A549 (cell line): ENCODE measurements around the gene ADGRD1. TPM values are rescaled to one million over a fixed set of nuclear protein-coding genes. Genes with fewer than 3 reads are reported as not detected.

ENCODE experiments used
- ATAC-seq, 2 experiments: fragments of 200-7000 bp in 1 of 2; fragments of >200 bp in 1 of 2; cut with Nextera tagmentation in 1 of 2; cut with Tn5 transposase in 1 of 2; 3 replicates each; pipeline versions ENCODE4 v1.8.0 to v1.9.1; 2018 to 2020; ENCODE audit warnings: mild to moderate bottlenecking in 1 of 2, moderate library complexity in 1 of 2
- CTCF ChIA-PET: fragments of 300-600 bp; sonication (Branson Sonifier 250); formaldehyde crosslinking; extraction: SDS; loops from one replicate; lab custom pipeline; 2021; ENCODE audit warnings: antibody characterized with exemption, inconsistent platforms; lab: Yijun Ruan, JAX
- POLR2A ChIA-PET: fragments of 350-600 bp; formaldehyde crosslinking; extraction: SDS; loops from one replicate; lab custom pipeline; 2021; ENCODE audit warnings: antibody characterized with exemption, inconsistent platforms; lab: Yijun Ruan, JAX
- DNase-seq, 2 experiments: peaks; one replicate each; pipeline versions ENCODE4 v3.0.0 to v3.0.0-alpha.2; 2011 to 2016; ENCODE audit warnings: low read depth in 1 of 2, low spot score in 1 of 2
- FAIRE-seq: peaks from 2 replicates; lab custom pipeline; 2011; peaks lifted over from hg19 to GRCh38; lab: Jason Lieb, UNC
- H3K27ac ChIP-seq, 2 experiments: fragments of >200 bp; sonication (Bioruptor Twin); formaldehyde crosslinking; 3 replicates each; pipeline ENCODE4 v1.5.1; 2016 to 2017
- H3K4me1 ChIP-seq: fragments of >200 bp; sonication (Bioruptor Twin); formaldehyde crosslinking; 3 replicates; pipeline ENCODE4 v1.6.1; 2016
- H3K4me2 ChIP-seq: fragments of >200 bp; sonication (Bioruptor Twin); formaldehyde crosslinking; 3 replicates; pipeline ENCODE4 v1.6.1; 2016
- H3K4me3 ChIP-seq: fragments of >200 bp; sonication (Bioruptor Twin); formaldehyde crosslinking; 3 replicates; pipeline ENCODE4 v1.5.1; 2016
- H3K9me3 ChIP-seq: fragments of >200 bp; sonication (Bioruptor Twin); formaldehyde crosslinking; 3 replicates; pipeline ENCODE4 v1.6.1; 2016
- BCL3 ChIP-seq: fragments of >200 bp; sonication (Bioruptor Twin); formaldehyde crosslinking; IDR thresholded peaks from 3 replicates; pipeline ENCODE4 v1.6.1; 2016
- CBX8 ChIP-seq: fragments of 200-600 bp; sonication (generic); IDR thresholded peaks from 2 replicates; pipeline ENCODE4 v1.6.1; 2016
- CHD2 ChIP-seq: fragments of 150-350 bp; IDR thresholded peaks from 2 replicates; pipeline ENCODE4 v1.6.1; 2014; ENCODE audit warnings: low read length; ENCODE audit not compliant: partially characterized antibody
- E2F6 ChIP-seq: IDR thresholded peaks from 2 replicates; pipeline ENCODE4 v1.6.1; 2012; ENCODE audit warnings: low read depth, borderline replicate concordance
- EHMT2 ChIP-seq: fragments of 200-600 bp; sonication (generic); IDR thresholded peaks from 2 replicates; pipeline ENCODE4 v1.6.1; 2016; ENCODE audit warnings: antibody characterized with exemption, low read depth, mild to moderate bottlenecking, moderate library complexity
- ELK1 ChIP-seq: fragments of 150-350 bp; IDR thresholded peaks from 2 replicates; pipeline ENCODE4 v1.6.1; 2014; ENCODE audit warnings: low read depth, mild to moderate bottlenecking, low read length
- FOSL2 ChIP-seq, 2 experiments: fragments of 450-650 bp in 1 of 2; fragments of >200 bp in 1 of 2; sonication (Bioruptor Twin) in 1 of 2; formaldehyde crosslinking; IDR thresholded peaks; 2 replicates each; pipeline versions ENCODE4 v1.5.0 to v1.6.1; 2016 to 2020; ENCODE audit warnings: mild to moderate bottlenecking in 1 of 2, moderate library complexity in 1 of 2
- GATA3 ChIP-seq: IDR thresholded peaks from 2 replicates; pipeline ENCODE4 v1.6.1; 2012; ENCODE audit warnings: borderline replicate concordance
- HDAC2 ChIP-seq: fragments of 200-600 bp; sonication (generic); IDR thresholded peaks from 2 replicates; pipeline ENCODE4 v1.6.1; 2016
- HMGXB4 ChIP-seq: fragments of 250-450 bp; sonication (Bioruptor Pico); IDR thresholded peaks from 2 replicates; pipeline ENCODE4 v1.5.0; 2021; ENCODE audit warnings: mild to moderate bottlenecking, moderate library complexity, borderline replicate concordance
- JUN ChIP-seq, 2 experiments: fragments of >200 bp; sonication (Bioruptor Twin); formaldehyde crosslinking; IDR thresholded peaks; 2 replicates in 1 of 2; 3 replicates in 1 of 2; pipeline ENCODE4 v1.6.1; 2016 to 2017
- JUNB ChIP-seq: fragments of >200 bp; sonication (Bioruptor Twin); formaldehyde crosslinking; IDR thresholded peaks from 2 replicates; pipeline ENCODE4 v1.6.1; 2016
- KDM1A ChIP-seq: fragments of 200-600 bp; sonication (generic); IDR thresholded peaks from 2 replicates; pipeline ENCODE4 v1.6.1; 2016; ENCODE audit warnings: low read depth, mild to moderate bottlenecking
- MAFK ChIP-seq: fragments of 450-650 bp; IDR thresholded peaks from 2 replicates; pipeline ENCODE4 v1.6.1; 2014; ENCODE audit not compliant: partially characterized antibody
- MAZ ChIP-seq: fragments of 150-350 bp; IDR thresholded peaks from 2 replicates; pipeline ENCODE4 v1.6.1; 2014; ENCODE audit warnings: antibody characterized with exemption, low read depth, low read length, borderline replicate concordance
- MYC ChIP-seq: IDR thresholded peaks from 2 replicates; pipeline ENCODE4 v1.6.1; 2012; ENCODE audit warnings: mild to moderate bottlenecking, inconsistent platforms, low read length, improper control_type of control experiment, borderline replicate concordance
- PBX3 ChIP-seq: IDR thresholded peaks from 2 replicates; pipeline ENCODE4 v1.6.1; 2012
- RAD21 ChIP-seq, 2 experiments: fragments of >200 bp in 1 of 2; sonication (Bioruptor Twin) in 1 of 2; formaldehyde crosslinking in 1 of 2; IDR thresholded peaks in 1 of 2; conservative IDR thresholded peaks in 1 of 2; 2 replicates in 1 of 2; 3 replicates in 1 of 2; pipeline ENCODE4 v1.6.1; 2012 to 2018; ENCODE audit warnings: inconsistent platforms in 1 of 2
- RARB ChIP-seq: fragments of 250-450 bp; sonication (Bioruptor Pico); IDR thresholded peaks from 2 replicates; pipeline ENCODE4 v1.8.0; 2021; ENCODE audit warnings: mild to moderate bottlenecking, moderate library complexity
- RCOR1 ChIP-seq: fragments of 150-350 bp; IDR thresholded peaks from 2 replicates; pipeline ENCODE4 v1.6.1; 2014; ENCODE audit warnings: antibody characterized with exemption, low read length, low read depth
- RNF2 ChIP-seq: fragments of 200-600 bp; sonication (generic); IDR thresholded peaks from 2 replicates; pipeline ENCODE4 v1.6.1; 2016; ENCODE audit warnings: low read depth, mild to moderate bottlenecking, antibody characterized with exemption, moderate library complexity, borderline replicate concordance
- SREBF2 ChIP-seq: fragments of 450-650 bp; IDR thresholded peaks from 2 replicates; pipeline ENCODE4 v1.6.1; 2014; ENCODE audit warnings: mild to moderate bottlenecking, moderate library complexity
- TP53 ChIP-seq: fragments of 250-450 bp; sonication (Bioruptor Pico); IDR thresholded peaks from 2 replicates; pipeline ENCODE4 v1.5.0; 2021; ENCODE audit warnings: mild to moderate bottlenecking, moderate library complexity
- USF2 ChIP-seq: fragments of 450-650 bp; IDR thresholded peaks from 2 replicates; pipeline ENCODE4 v1.6.1; 2014; ENCODE audit warnings: antibody characterized with exemption
- WGBS: methylation state at CpG from one replicate; pipeline ENCODE4 v1.1.6; 2017; ENCODE audit errors: missing lambda C conversion rate; 5-methylcytosine and 5-hydroxymethylcytosine counted together
- polyA plus RNA-seq, 4 experiments: library from polyadenylated mRNA; depleted of rRNA in 3 of 4; stranded (reverse); fragments of >200 nt; fragmentation: RNase III in 1 of 4; extraction: RNeasy Plus Mini Kit Qiagen cat#74134 plus additional on column Dnase treatment in 1 of 4; gene quantifications; 2 replicates in 3 of 4; 3 replicates in 1 of 4; pipeline ENCODE4 v1.2.3, GENCODE V29; 2011 to 2017

The ADGRD1 gene
- polyA plus RNA-seq, 2 of the 4 experiments (the other 2 are of a cell fraction) = 0.36 to 1.5 TPM

GRCh38 chr12:131061041-131061806 lies 107.5 kb downstream of the ADGRD1 start (continued):
- TF ChIP-seq RARB (CRISPR knock-in tag) (no peak), ELK1 (no peak)

- POLR2A ChIA-PET = no interaction called here
- CTCF ChIA-PET = no interaction called here
- DNase-seq (no peak), ATAC-seq (no peak), FAIRE-seq (no peak)
- no peak overlapping the region for H3K4me2 ChIP-seq
- 45% methylated on average over 3 of the region's 3 CpGs for WGBS
- no peak overlapping the region for H3K27ac ChIP-seq
- H3K4me1 ChIP-seq = no peaks in the 10 kb centered on the region
- no peaks in the 10 kb centered on the region for H3K9me3 ChIP-seq
- TF ChIP-seq MAFK (peak; percentile 23), FOSL2 (IDR thresholded peaks at IDR 0.05) (no peak), FOSL2 (CRISPR knock-in tag; IDR thresholded peaks at IDR 0.05) (no peak)
- H3K4me3 ChIP-seq = no peak overlapping the region
Measured at GRCh38 chr12:131063413-131063812, 109.7 kb downstream of the ADGRD1 start.

- no peaks in the 10 kb centered on the region for H3K9me3 ChIP-seq
- DNase-seq = no peak
- ATAC-seq = no peak
- ChIA-PET CTCF (no interaction called here), POLR2A (no interaction called here)
- no peaks in the 10 kb centered on the region for H3K4me1 ChIP-seq
- H3K27ac ChIP-seq = no peak overlapping the region
- WGBS = 67% methylated on average over 2 of the region's 2 CpGs
- no peak for FAIRE-seq
- H3K4me2 ChIP-seq = no peak overlapping the region
- no peak for TF ChIP-seq RNF2
- TF ChIP-seq JUNB = no peak
- TF ChIP-seq CHD2 = no peak
- no peak for TF ChIP-seq SREBF2
- TF ChIP-seq GATA3 = no peak
- no peak for TF ChIP-seq CBX8
- TF ChIP-seq HMGXB4 (CRISPR knock-in tag) = no peak
- no peak for TF ChIP-seq JUN (IDR thresholded peaks at IDR 0.05)
- TF ChIP-seq TP53 (CRISPR knock-in tag) = no peak
- H3K4me3 ChIP-seq = no peak overlapping the region
Measured at GRCh38 chr12:131063960-131064359, 110.3 kb downstream of the ADGRD1 start.

GRCh38 chr12:131065279-131065678 lies 111.6 kb downstream of the ADGRD1 start:
- TF ChIP-seq RAD21 (conservative IDR thresholded peaks at IDR 0.05 in 1 of 2, IDR thresholded peaks at IDR 0.05 in 1 of 2) = no peak
- no peak for TF ChIP-seq BCL3
- no peak for TF ChIP-seq E2F6
- TF ChIP-seq KDM1A = no peak
- TF ChIP-seq ELK1 = no peak
- TF ChIP-seq EHMT2 = no peak
- no peak for TF ChIP-seq HDAC2
- TF ChIP-seq MAZ = no peak
- TF ChIP-seq MYC = no peak
- no peak for TF ChIP-seq RCOR1
- TF ChIP-seq USF2 = no peak
- no peak for TF ChIP-seq PBX3
- ChIA-PET CTCF (no interaction called here), POLR2A (no interaction called here)
- no peak overlapping the region for H3K4me2 ChIP-seq
- 42% methylated on average over 9 of the region's 11 CpGs for WGBS
- FAIRE-seq (no peak), DNase-seq (no peak), ATAC-seq (no peak)
- no peak overlapping the region for H3K27ac ChIP-seq
- no peaks in the 10 kb centered on the region for H3K4me1 ChIP-seq
- H3K9me3 ChIP-seq = no peaks in the 10 kb centered on the region
- no peak overlapping the region for H3K4me3 ChIP-seq
